ENCODE measurements around the gene ZNF691. TPM values are rescaled to one million over a fixed set of nuclear protein-coding genes. Genes with fewer than 3 reads are reported as not detected.

ZNF691 gene
- polyA plus RNA-seq, 3 donors: 3.5 to 5.6 (median 4.2) TPM

DNA sequence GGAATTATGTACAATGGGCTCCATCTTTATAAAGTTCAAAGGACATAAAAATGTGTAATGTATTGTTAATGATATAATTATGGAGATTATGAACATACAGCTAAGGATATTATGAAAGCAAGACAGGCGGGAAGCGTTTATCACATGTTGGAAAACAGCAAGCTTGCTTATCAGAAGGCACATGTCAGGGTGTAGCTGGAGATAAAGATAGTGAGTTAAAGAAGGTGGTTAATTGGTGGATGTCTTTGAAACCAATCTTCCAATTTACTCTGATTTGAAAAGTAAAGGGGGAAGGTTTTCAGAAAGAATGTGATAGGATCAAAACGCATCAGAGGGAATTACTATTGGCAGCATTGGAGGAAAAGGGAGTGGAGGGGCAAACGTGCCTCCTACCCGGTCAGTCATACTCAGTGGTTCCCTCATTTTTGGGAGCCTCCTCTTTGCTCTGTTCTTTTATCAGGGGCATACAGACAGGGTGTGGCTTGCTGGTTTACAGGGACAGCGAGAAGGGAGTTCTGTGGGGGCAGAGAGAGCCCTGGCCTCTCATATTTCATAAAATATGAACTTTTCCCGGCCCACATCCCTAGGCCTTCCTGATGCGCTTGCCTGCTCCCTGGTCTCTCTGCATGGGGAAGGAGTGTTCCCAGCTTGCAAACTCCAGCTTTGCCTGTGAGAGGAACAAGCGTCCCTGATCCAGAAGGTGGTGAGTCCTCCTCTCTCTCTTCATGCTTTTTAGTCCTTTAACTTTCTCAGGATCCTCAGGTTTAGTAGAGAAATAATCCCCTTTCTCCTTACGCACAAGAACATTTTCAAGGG lies 21.2 kb upstream of the ZNF691 start:
- WGBS, 3 donors: 75 to 82% (median 78%) methylated on average over 10 of the region's 10 CpGs
- no peak overlapping the region for H3K27ac ChIP-seq (ENCODE audit: low read depth, low read length)

DNA sequence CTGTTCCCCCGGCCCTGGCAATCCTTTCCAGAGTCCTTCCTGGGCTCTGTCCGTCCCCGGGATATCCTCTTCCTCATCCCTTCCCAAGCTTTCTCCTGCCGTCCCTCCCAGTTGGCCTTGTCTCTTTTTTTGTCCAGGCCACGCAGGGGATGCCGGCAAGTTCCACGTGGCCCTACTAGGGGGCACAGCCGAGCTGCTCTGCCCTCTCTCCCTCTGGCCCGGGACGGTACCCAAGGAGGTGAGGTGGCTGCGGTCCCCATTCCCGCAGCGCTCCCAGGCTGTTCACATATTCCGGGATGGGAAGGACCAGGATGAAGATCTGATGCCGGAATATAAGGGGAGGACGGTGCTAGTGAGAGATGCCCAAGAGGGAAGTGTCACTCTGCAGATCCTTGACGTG lies 15.8 kb upstream of the ZNF691 start:
- no peak overlapping the region for H3K27ac ChIP-seq (ENCODE audit: low read depth, low read length)
- 91 to 93% (median 93%) methylated on average over 17 of the region's 17 CpGs for WGBS, 3 donors

DNA sequence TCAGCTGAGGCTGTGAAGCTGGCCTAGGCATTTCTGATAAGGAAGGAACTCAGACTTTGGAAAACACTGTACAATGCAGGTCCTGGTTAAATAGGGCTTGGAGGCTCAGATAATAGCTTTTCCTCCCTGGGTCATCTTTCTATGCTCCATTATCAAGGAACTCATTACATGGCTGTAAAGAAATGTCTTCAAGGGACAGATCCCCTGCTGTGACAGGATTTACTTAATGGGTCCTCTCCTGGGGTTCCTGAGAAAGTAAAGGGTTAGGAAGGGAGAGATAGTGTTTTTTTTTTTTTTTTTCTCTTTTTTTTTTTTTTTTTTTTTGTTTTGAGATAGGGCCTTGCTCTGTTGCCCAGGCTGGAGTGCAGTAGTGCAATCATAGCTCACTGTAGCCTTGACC lies 15.1 kb upstream of the ZNF691 start:
- H3K27ac ChIP-seq (ENCODE audit: low read depth, low read length): no peak overlapping the region

DNA sequence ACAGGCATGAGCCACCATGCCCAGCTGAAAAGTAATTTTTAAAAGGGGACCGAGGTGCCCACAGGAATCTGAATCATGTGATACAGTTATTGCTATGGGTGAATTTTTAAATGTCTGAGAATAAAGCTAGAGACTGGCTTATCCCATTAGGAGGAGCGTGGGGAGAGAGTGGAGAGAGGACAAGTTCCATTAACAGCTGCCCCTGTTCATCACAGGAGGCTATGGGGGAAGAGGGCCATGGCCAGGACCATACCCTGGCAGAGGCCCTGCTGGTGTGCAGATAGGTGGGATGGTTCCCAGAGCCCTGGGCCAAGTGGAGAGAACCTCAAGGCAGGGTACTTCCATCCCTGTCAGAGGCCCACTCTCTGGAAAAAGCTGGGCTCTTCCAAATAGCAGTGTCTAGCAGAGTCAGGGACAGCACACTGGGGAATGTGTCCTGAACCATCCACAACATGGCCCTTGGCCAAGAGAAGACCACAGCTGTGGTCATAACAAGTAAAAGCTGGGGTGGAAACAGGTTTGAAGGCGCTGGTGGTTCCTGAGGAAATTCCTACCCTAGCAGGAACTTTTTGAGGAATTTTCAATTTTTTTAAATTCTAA lies 13.7 kb upstream of the ZNF691 start:
- 92 to 95% (median 95%) methylated on average over 3 of the region's 3 CpGs for WGBS, 3 donors
- H3K27ac ChIP-seq (ENCODE audit: low read depth, low read length): no peak overlapping the region

- WGBS, 3 donors: 63 to 92% (median 68%) methylated on average over 4 of the region's 4 CpGs
- H3K27ac ChIP-seq (ENCODE audit: low read depth, low read length): no peak overlapping the region
Measured at GRCh38 chr1:42833981-42834380, 12.4 kb upstream of the ZNF691 start.

DNA sequence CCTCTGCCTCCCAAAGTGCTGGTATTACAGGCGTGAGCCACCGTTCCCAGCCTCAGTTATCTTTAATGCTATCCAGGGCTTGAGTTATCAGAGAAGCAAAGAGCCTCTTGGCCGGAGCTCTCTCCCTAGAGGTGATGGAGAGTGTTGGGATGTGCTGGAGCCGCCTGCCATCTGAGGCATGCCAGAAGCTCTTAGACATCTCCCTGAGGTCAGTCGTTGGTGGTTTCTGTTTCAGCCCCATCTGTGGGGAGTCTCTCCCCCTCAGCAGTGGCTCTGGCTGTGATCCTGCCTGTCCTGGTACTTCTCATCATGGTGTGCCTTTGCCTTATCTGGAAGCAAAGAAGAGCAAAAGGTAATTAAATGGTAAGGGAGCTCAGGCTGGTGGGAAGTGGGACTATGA lies 11.6 kb upstream of the ZNF691 start:
- H3K27ac ChIP-seq (ENCODE audit: low read depth, low read length): no peak overlapping the region
- WGBS, 3 donors: 83 to 89% (median 86%) methylated on average over 5 of the region's 5 CpGs

DNA sequence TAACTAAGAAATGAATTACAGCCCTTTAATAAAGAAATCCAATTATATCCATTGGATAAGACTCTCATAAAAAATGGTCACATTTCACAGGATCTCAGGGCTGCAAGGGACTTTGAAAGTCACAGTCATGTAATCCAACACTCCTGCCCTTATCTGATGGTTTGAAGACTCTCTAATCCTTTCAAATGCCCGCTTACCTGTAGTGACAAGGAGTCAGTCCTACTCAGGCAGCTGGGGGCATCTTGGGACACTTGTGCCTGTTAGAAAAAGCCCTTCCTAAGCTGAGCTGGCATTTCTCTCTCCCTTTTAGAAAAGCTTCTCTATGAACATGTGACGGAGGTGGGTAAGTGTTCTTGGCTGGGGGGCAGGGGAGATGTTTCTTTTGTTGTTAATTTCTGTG lies 11.0 kb upstream of the ZNF691 start:
- no peak overlapping the region for H3K27ac ChIP-seq (ENCODE audit: low read depth, low read length)
- WGBS, 3 donors: 92 to 98% (median 98%) methylated on average over 2 of the region's 2 CpGs

DNA sequence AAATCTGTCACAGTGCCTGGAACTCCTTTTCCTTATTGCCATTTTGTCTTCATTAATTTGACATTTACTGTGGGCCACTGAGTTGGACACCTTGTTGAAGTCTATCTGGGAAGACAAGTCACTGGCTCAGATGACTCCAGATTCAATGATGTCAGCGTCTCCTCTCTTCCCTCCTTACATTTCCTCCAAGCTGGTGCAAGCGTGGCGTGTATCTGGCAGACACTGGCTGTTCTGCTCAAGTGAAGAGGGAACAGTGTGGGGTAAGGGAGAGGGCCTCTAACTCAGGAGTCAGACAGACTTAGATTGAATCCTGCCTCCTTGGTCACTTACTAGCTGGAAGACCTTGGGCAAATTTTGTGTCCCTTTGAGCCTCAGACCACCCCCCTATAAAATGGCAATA lies 8.7 kb upstream of the ZNF691 start:
- 39 to 76% (median 58%) methylated on average over 3 of the region's 3 CpGs for WGBS, 3 donors
- no peak overlapping the region for H3K27ac ChIP-seq (ENCODE audit: low read depth, low read length)

GRCh38 chr1:42838482-42839190 lies 7.8 kb upstream of the ZNF691 start:
- H3K27ac ChIP-seq (ENCODE audit: low read depth, low read length): no peak overlapping the region

GRCh38 chr1:42841010-42841409 lies 5.4 kb upstream of the ZNF691 start:
- 84 to 86% (median 84%) methylated on average over 3 of the region's 3 CpGs for WGBS, 3 donors
- no peak overlapping the region for H3K27ac ChIP-seq (ENCODE audit: low read depth, low read length)

More at GRCh38 chr1:42838482-42839190, 7.8 kb upstream of the ZNF691 start:
- WGBS, 3 donors: 82 to 87% (median 84%) methylated on average over 7 of the region's 7 CpGs

DNA sequence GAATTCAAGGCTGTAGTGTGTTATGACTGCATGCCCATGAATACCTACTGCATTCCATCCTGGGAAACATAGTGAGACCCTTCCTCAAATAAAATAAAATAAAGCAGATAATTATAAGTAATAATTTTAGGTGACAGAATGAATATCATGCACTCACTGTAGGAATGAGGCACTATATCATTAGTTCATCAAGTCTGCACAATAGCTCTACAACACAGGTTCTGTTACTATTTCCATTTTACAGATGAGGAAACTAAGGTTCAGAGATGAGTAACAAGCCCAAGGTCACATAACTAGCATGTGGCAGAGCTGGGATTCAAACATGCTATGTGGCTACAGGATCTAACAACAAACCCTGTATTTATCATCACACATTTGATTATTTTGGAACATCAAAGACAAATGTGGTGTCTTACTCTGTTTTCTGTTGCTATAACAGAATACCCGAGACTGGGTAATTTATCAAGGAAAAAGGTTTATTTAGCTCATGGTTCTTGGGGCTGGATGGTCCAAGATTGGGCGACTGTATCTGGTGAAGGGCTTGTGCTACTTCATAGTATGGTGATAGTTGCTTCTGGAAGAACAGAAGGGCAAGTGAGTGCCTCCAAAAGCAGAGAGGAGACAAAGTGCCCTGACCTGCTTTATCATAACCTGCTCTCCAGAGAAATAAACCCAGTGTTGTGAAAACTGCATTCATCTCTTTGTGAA lies 4.8 kb upstream of the ZNF691 start:
- no peak overlapping the region for H3K27ac ChIP-seq (ENCODE audit: low read depth, low read length)
- WGBS, 3 donors: 67 to 89% (median 84%) methylated on average over 2 of the region's 2 CpGs

DNA sequence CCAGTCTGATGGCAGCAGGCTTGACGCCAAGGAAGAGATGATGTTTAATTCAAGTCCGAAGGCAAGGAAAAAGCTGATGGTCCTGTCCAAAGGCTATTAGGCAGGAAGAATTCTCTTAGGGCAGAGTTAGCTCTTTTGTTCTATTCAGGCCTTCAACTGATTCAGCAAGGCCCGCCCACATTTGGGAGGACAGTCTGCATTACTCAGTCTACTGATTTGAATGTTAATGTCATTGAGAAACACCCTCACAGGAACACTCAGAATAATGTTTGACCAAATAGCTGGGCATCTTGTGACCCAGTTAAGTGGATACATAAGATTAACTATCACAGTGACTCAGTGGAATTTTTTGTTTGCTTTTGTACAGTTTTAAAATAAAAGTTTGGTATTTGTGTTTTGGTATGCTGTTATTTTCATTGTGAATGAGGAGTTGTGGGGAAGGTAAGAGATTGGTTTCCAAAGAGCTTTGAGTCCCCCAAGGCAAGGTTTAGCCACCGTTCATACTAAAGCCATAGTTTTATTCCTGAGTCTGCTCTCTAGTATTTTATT lies 1.7 kb upstream of the ZNF691 start:
- no peak overlapping the region for H3K27ac ChIP-seq (ENCODE audit: low read depth, low read length)
- 93 to 96% (median 94%) methylated on average over 4 of the region's 4 CpGs for WGBS, 3 donors

- 59 to 72% (median 69%) methylated on average over 1 of the region's 1 CpG for WGBS, 3 donors
- H3K27ac ChIP-seq (ENCODE audit: low read depth, low read length): no peak overlapping the region
Measured at GRCh38 chr1:42845193-42845592, 1.2 kb upstream of the ZNF691 start.

DNA sequence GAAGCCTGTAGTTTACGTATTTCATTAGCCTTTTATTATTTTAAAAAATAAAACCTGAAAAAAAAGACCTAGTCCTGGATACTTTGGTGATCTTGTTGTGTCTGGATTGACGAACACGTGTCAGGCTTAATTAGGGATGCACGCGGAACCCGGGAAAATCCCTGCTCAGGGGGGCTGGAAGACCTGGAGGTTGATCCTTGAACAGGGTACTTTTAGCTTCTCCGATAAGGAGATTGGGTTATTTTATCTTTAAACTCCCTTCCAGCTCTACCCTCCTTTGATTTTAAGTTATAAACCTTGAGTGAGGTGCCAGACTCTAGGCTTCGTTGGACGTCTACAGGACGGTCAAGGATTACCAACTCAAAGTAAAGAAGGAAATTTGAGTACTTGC lies 552 bp upstream of the ZNF691 start:
- no peak overlapping the region for H3K27ac ChIP-seq (ENCODE audit: low read depth, low read length)
- WGBS, 3 donors: 7 to 10% (median 7%) methylated on average over 10 of the region's 10 CpGs

GRCh38 chr1:42847111-42847595 lies 740 bp downstream of the ZNF691 start:
- WGBS, 3 donors: 8 to 12% (median 10%) methylated on average over 6 of the region's 6 CpGs
- no peak overlapping the region for H3K27ac ChIP-seq (ENCODE audit: low read depth, low read length)

GRCh38 chr1:42847721-42848460 lies 1.5 kb downstream of the ZNF691 start:
- H3K27ac ChIP-seq (ENCODE audit: low read depth, low read length): no peak overlapping the region
- whole genome bisulfite sequencing, 3 donors: 74 to 80% (median 76%) methylated on average over 6 of the region's 6 CpGs

- WGBS, 3 donors: 95 to 99% (median 95%) methylated on average over 2 of the region's 2 CpGs
- H3K27ac ChIP-seq (ENCODE audit: low read depth, low read length): no peak overlapping the region
Measured at GRCh38 chr1:42848823-42849537, 2.6 kb downstream of the ZNF691 start.
